Measurements from ENCODE around the gene PNKP. TPM values are rescaled to one million over a fixed set of nuclear protein-coding genes. Genes with fewer than 3 reads are reported as not detected.

The PNKP gene
- total RNA-seq, 4 donors from 2014 or later, result 33.3 to 42.3 (median 36.3) TPM

DNA sequence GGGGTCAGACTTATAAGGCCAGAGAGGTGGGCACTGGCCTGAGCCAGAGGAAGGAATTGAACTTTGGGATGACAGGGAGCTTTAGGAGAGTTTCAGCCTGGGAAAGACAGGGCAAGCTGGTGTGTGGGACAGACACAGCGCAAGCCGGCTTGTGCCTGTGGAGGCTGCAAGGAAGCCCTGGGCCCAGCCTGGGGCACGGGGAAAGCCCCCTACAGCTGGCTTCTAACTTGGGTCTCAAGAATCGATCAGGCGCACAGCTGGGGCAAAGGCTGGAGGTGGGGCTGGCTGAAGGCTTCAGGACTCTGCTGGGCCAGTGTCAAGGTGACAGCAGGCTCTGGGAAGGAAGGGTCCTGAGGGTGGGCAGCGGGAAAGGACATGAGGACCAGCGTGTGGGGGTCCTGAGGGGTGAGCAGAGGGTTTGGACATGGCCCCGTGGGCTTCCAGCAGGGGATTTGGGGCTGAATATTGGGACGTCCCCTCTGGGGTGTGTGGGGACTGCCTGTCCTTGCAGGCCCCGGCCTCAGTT is 13.5 kb downstream of the PNKP start:
- intact Hi-C loops (cut with DNase I), result no loop called here
- Histone ChIP-seq H3K27me3 (no peaks in the 10 kb centered on the region), H3K4me1 (peaks cover 6 to 43% (median 20%) of the 10 kb centered on the region in 3 donors), H3K4me3 (no peak overlapping the region), H3K27ac (no peak overlapping the region), H3K36me3 (peaks cover 15 to 48% (median 19%) of the 10 kb centered on the region in 3 donors), H3K9me3 (no peaks in the 10 kb centered on the region)
- TF ChIP-seq, protein P1, sequence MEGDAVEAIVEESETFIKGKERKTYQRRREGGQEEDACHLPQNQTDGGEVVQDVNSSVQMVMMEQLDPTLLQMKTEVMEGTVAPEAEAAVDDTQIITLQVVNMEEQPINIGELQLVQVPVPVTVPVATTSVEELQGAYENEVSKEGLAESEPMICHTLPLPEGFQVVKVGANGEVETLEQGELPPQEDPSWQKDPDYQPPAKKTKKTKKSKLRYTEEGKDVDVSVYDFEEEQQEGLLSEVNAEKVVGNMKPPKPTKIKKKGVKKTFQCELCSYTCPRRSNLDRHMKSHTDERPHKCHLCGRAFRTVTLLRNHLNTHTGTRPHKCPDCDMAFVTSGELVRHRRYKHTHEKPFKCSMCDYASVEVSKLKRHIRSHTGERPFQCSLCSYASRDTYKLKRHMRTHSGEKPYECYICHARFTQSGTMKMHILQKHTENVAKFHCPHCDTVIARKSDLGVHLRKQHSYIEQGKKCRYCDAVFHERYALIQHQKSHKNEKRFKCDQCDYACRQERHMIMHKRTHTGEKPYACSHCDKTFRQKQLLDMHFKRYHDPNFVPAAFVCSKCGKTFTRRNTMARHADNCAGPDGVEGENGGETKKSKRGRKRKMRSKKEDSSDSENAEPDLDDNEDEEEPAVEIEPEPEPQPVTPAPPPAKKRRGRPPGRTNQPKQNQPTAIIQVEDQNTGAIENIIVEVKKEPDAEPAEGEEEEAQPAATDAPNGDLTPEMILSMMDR (IDR thresholded peaks at IDR 0.05), result no peak
- TF ChIP-seq POLR2A (IDR thresholded peaks at IDR 0.05), result no peak
- WGBS, 2 donors, result 77% methylated on average over 4 of the region's 10 CpGs; no CpG with 5 or more reads in 1 of the 2 donors
- no peak for DNase-seq

DNA sequence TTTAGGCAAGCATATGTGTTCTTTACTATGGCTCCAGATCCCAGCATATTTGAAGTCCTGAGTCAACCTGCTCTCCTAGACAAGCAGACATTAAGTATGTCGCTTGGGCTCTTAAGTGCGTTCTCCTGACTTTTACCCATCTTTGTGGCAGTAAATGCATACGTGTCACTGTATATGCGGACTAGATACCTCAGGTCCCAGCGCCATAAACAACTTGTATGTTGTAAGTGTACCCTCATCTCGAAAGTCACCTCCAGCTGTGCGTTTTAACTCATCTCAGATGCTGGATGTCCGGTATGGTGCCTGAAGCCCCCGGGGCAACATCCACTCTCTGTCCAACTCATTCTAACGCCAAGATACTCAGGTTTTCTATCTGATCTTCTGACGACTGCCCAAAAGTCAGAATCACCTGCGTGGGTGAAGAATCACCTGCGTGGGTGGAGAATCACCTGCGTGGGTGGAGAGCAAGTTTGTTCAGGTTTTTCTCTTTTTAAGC is 14.7 kb downstream of the PNKP start:
- no peak overlapping the region for H3K27ac ChIP-seq

GRCh38 chr19:49851456-49852259 is 15.7 kb downstream of the PNKP start:
- TF ChIP-seq, protein P1 (IDR thresholded peaks at IDR 0.05), result no peak
- TF ChIP-seq POLR2A (IDR thresholded peaks at IDR 0.05), result no peak
- Histone ChIP-seq H3K27ac (peak overlapping the region; percentile 94 to 100 (median 100)), H3K27me3 (no peaks in the 10 kb centered on the region), H3K4me1 (peaks cover 6 to 54% (median 29%) of the 10 kb centered on the region in 3 donors), H3K4me3 (peak overlapping the region; percentile 56 to 98 (median 96)), H3K9me3 (no peaks in the 10 kb centered on the region), H3K36me3 (peaks cover 3 to 26% (median 4%) of the 10 kb centered on the region in 3 donors)
- intact Hi-C loops (cut with DNase I), result no loop called here
- 0 to 3% methylated on average over 7 to 20 of the region's 78 CpGs for WGBS, 2 donors
- DNase-seq, result no peak

More for the DNA sequence above, 14.7 kb downstream of the PNKP start:
- 44 to 47% methylated on average over 14 of the region's 14 CpGs for WGBS, 2 donors
- Histone ChIP-seq H3K9me3 (no peaks in the 10 kb centered on the region), H3K4me1 (peaks cover 6 to 54% (median 29%) of the 10 kb centered on the region in 3 donors), H3K27me3 (no peaks in the 10 kb centered on the region), H3K36me3 (peaks cover 7 to 36% (median 11%) of the 10 kb centered on the region in 3 donors), H3K4me3 (peak overlapping the region in 3 of 4 donors; percentile 95 to 98 (median 98))
- no peak for TF ChIP-seq POLR2A (IDR thresholded peaks at IDR 0.05)
- TF ChIP-seq, protein P1 (IDR thresholded peaks at IDR 0.05), result no peak
- DNase-seq, result no peak
- intact Hi-C loops (cut with DNase I), result no loop called here

- Histone ChIP-seq H3K4me3 (peak within 1 kb of the TSS; percentile 56 to 98 (median 96)), H3K27ac (peak within 1 kb of the TSS; percentile 94 to 100 (median 100)), H3K36me3 (peaks cover 0 to 16% (median 0%) of the 10 kb centered on the region in 3 donors), H3K9me3 (no peaks in the 10 kb centered on the region), H3K27me3 (no peaks in the 10 kb centered on the region), H3K4me1 (peaks cover 6 to 54% (median 29%) of the 10 kb centered on the region in 3 donors)
- peak; percentile 39 for DNase-seq
- intact Hi-C loops (cut with DNase I), result no loop called here
- WGBS, 2 donors, result 1 to 5% methylated on average over 18 to 35 of the region's 98 CpGs
- TF ChIP-seq, protein P1 (IDR thresholded peaks at IDR 0.05), result peak in 2 of 6 experiments; percentile 5 to 14
- TF ChIP-seq POLR2A (IDR thresholded peaks at IDR 0.05), result peak in 3 of 4 donors; percentile 48 to 91 (median 61)
Measured at GRCh38 chr19:49850487-49851342, 16.7 kb downstream of the PNKP start, which contains the start of gene PTOV1. TSS of gene PTOV1 (plus strand) at chr19:49851159.

Measured in esophagus squamous epithelium (tissue), 5 donors.